Bone marrow (tissue), 2 donors: ENCODE results near the gene CCDC122.

Experiments
- DNase-seq, 2 donors: peaks; one replicate each; lab custom pipeline; 2025; lab: John Stamatoyannopoulos, UW

Gene CCDC122

GRCh38 chr13:43878892-43879754, at the start of gene CCDC122:
CCDC122 (minus strand) TSS chr13:43879740; CDS start chr13:43869376, 10,364 bp downstream.
- DNase-seq: peak; percentile 68 to 82

- DNase-seq: no peak
These were observed 45.2 kb upstream of the CCDC122 start for GRCh38 chr13:43924549-43925245.

- DNase-seq: no peak
These were observed 41.6 kb upstream of the CCDC122 start for GRCh38 chr13:43920965-43921674.

GRCh38 chr13:43918636-43919035, 39.1 kb upstream of the CCDC122 start:
- DNase-seq: no peak

- no peak for DNase-seq
These were observed 37.3 kb upstream of the CCDC122 start for GRCh38 chr13:43916828-43917227.

- no peak for DNase-seq
These were observed 35.9 kb upstream of the CCDC122 start for GRCh38 chr13:43915451-43915850.

- DNase-seq: no peak
These were observed 32.3 kb upstream of the CCDC122 start for GRCh38 chr13:43911871-43912270.

- DNase-seq: peak in 1 of 2 donors; percentile 7
These were observed 31.7 kb upstream of the CCDC122 start for GRCh38 chr13:43911278-43911677.

- DNase-seq: no peak
These were observed 31.3 kb upstream of the CCDC122 start for GRCh38 chr13:43910856-43911255.

- DNase-seq: peak in 1 of 2 donors; percentile 58
These were observed 28.9 kb upstream of the CCDC122 start for GRCh38 chr13:43908156-43909126.

GRCh38 chr13:43905435-43906031, 26.0 kb upstream of the CCDC122 start:
- DNase-seq: peak in 1 of 2 donors; percentile 49

- no peak for DNase-seq
These were observed 16.4 kb upstream of the CCDC122 start for GRCh38 chr13:43895940-43896339.

- peak in 1 of 2 donors; percentile 1 for DNase-seq
These were observed 14.9 kb upstream of the CCDC122 start for GRCh38 chr13:43894438-43894837.

- DNase-seq: no peak
These were observed 4.7 kb upstream of the CCDC122 start for GRCh38 chr13:43884222-43884621.

GRCh38 chr13:43883631-43884030, 4.1 kb upstream of the CCDC122 start:
- no peak for DNase-seq

GRCh38 chr13:43881580-43881979, 2.0 kb upstream of the CCDC122 start:
- no peak for DNase-seq

GRCh38 chr13:43880926-43881325, 1.4 kb upstream of the CCDC122 start:
- DNase-seq: no peak

- DNase-seq: no peak
These were observed 795 bp upstream of the CCDC122 start for GRCh38 chr13:43880214-43880855.

- peak; percentile 26 to 59 for DNase-seq
These were observed 228 bp upstream of the CCDC122 start, which contains the start of gene LACC1 for GRCh38 chr13:43879755-43880181. LACC1 (plus strand) TSS chr13:43879904; CDS start chr13:43880986, 1,082 bp downstream.

- no peak for DNase-seq
These were observed 1.8 kb downstream of the CCDC122 start for GRCh38 chr13:43877766-43878165.
